RPMI8226 (cell line): ENCODE results near the gene KLHL22.

ENCODE experiments used
- DNase-seq: peaks from one replicate; pipeline ENCODE4 v3.0.0-alpha.2; 2015

KLHL22 gene

DNA sequence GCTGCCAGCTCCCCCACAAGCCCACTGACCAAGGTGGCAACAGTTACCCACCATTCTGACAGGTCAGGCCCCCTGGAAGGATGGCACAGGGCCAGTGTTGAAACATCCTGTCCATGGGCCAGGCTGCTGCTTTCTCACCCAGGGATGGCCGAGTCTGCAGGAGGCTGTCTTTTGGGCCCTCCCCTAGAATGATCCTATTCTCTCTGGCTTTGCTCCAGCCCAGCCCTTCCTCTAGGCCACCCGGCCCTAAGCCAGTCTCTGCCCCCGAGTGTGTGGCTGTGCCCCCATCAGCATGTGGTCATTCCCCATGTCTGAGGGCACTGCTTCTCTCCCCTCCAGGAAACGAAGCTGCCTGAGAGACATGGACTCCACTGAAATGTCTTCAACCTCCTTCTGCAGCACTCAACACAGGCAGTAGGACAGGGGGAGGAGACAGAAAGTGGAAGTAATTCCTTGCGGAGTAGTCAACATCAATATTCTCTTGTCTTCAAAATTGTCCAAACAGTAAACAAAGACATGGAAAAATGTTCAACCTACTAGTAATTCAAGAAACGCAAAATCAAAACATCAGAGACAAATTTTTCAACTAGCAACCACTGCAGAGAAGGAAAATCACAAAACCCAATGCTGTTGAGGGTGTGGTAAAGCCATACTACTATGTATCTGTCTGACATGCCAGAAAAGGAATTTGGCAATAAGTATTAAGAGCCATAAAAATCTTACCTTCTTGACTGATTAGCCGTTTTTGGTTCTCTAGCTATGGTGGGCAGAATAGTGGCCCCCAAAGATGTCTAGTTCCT is 52.9 kb downstream of the KLHL22 start:
- DNase-seq, result no peak

DNA sequence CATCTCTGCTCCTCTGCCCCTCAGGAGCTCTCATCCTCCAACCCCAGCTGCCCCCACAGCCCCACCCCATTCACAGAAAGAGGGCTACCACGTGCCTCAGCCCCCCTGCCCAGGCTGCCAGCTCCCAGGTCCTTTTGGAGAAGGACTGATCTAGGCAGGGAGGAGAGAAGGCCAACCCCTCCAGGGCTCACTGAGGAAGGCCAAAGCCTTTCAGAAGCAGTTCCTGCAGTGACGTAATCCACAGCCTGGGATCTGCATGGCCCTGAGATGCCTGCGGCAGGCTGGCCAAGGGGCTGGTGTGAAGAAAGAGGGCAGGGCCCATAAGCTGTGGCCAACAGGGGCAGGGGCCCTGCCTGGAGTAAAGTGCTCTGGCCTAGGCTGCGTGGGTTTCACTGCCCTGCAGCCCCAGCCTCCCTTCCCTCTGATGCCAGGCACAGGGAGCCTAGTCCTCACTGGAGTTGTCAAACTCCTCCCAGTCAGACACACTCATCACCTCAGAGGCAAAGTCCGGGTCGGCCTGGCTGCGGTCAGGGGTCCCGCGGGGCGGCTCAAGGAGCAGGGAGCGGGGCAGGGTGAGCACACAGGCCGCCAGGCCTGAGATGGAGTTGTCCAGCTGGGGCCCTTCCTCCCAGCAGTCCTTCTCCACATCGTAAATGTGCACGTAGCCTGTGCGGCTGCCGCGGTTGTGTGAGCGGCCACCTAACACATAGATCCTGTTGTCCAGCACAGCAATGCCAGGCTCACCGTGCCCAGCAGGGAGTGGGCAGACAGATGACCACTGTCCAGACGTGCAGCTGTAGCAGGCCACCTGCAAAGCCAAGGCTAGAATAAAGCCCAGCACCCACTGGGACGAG is 53.7 kb downstream of the KLHL22 start:
- no peak for DNase-seq

DNA sequence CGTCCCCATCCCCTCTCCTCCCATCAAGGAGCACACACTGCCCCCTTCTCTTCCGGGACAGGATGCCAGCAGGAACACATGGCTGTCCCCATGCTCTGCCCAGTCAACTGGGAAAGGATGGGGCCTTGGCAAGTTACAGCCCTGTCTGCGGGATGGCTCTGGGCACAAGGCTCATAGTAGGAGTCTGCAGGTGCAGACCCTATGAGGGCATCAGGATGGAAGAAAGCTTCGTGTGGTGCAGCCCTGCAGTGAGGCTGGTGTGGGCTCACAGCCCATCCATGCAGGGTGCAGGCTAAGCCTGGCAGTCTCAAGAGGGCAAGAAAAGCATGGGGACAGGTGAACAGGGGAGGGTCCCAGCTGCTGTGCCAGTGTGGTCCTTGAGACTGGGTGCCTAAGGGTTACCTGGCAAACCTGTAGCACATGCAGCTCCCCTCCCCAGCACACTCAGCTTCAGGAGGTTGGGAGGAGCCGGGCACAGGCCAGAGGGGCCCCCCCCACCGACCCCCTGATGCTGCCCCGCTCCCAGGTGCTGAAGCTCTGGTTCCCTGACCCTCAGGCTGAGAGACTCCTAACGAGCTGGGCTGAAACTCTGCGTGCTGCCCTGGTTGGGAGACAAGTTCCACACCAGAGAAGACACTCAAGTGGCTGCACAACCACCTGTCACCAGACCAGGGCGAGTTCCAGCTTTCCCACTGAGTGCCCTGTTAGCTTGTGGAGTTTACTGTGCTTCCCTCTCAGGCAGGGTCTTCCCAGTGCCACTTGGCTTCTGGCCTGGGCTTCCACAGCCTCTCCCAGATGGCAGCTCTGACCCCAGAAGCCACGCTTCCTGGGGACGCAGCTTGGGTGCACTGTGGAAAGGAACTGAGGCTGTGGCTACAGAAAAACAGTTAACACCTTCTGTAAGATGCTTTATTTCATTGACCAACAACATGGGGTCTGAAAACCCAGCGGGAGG is 54.7 kb downstream of the KLHL22 start:
- DNase-seq, result no peak

DNA sequence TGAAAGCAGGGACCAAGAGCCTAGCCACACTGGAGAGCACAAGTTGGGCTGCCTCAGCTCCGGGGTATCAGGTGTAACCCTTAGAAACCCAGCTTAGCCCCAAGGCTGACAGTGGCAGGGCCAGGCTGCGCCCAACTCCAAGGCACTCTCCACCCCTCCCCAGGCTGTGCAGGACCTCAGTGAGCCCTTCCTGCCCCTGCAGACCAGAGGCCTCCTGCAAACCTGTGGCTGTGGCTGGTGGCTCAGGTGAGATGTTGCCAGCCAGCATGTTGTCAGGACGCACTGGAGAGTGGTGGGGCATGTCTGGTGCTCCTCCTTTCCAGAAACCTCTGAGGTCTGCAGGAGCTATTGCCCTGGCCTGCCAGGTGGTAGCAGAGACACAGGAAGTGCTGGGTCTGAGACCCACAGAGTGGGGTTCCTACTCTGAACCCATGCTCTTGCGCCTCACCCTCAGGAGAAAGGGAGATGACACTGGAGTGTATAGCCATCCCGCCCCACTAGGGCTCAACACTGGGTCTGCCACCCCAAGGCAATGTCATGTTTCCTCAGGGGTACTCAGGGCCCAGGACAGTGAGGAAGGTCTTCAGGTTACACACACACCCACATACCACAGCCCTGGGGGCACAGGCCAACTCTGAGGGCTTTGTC is 55.5 kb downstream of the KLHL22 start:
- no peak for DNase-seq

DNA sequence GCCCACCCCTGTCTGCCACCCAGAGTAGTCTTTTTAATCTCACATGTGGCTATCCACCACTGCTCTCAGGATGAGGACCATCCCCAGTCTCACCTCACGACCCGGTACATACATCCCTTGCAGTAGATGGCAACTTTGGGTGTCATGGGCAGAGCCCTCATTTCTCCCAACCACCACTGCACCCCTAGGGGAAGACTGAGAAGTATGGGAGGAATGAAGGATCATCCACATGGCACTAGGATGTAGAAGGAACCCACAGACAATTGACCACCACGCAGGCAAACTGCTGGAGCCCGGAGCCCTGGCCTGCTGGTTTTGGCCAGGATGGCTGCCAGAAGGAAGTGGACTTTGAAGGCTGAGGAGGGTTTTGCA is 56.1 kb downstream of the KLHL22 start:
- DNase-seq, result no peak

DNA sequence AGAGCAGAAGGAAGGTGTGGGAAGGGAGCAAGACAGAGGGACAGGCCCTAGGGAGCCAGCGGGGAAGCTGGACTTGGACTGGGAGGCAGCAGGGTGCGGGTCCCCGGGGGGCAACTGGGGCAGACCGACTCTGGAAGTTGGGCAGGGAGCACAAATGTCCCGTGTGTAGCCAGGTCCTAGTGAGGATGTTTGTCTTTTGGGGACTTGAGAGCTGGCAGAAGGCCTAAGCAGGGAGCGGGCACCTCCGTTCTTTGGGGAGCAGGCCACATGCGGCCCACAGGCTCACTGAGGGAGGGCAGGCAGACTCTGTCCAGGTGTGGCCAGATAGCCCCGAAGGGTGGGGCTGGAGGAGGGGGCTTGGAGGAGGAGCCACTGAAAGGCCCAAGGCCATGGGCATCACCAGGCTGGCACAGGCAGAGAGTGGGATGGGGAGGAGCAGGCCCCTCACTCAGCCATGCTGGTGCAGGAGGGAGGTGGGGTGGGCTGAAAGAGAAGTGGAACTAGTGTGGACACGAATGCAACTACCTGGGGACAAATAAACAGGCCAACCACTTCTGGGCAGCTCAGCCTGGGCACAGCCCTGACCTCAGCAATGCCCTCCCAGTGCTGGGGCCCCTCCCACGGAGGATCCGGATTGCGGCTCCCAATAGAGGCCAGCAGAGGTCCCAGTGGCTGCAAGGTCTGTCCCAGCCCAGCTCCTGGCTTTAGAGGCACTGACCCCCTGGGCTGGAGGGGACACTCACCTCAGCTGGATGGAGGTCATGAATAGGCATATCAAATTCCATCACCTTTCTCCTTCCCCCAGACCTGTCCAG is 56.7 kb downstream of the KLHL22 start:
- DNase-seq, result no peak

DNA sequence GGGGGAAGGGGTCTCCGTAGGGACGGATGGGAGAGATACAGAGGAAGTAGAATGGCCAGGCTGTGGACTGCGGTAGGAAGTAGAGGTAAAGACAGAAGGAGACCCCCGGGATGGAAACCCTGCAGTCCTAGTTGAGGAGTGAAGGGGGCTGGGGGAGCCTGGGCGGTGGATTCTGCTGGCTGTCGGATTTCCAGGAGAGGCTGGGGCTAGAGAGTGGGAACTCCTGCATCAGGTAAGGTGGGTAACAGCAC is 57.2 kb downstream of the KLHL22 start:
- DNase-seq, result no peak

DNA sequence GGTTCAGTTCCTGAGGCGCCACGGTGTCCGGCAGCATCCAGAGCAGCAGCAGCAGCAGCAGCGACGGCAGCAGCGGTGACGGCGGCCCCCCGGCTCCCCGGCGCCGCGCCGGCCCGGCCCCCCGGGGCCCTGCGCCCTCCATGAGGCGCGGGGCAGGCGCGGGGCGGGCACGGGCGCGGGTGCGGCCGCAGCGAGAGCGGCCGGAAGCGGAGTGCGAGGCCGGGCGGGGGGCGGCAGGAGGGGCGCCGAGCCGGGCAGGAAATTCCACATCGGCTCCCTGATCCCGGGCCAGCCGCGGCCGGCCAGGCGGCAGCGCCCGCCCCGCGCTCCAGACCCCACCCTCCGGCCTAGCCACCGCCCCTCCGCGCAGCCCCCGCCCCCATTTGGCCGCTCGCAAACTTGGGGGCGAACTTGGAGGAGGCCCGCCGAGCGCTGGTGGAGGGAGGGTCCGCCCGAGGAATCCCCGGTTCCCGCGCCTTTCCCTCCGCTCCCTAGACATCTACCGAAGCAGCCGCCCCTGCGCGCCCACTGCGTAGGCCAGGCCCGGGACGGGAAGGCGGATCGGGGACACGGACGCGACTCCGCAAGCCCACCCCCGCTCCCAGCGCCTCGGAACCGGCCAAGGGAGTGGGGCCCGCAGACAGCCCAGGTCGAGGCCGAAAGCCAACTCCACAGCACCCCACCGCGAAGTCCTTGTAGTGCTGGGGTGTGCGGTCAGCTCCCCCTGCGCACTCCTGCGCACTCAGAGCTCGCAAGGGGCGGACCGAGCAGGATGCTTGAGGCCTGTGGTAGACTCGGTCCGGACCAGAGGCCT is 57.8 kb downstream of the KLHL22 start, which contains the start of gene SCARF2:
TSS of gene SCARF2 (minus strand) at position 213 of the 814 bp plus-strand sequence. CDS start at position 142, 71 bp downstream.
- no peak for DNase-seq

DNA sequence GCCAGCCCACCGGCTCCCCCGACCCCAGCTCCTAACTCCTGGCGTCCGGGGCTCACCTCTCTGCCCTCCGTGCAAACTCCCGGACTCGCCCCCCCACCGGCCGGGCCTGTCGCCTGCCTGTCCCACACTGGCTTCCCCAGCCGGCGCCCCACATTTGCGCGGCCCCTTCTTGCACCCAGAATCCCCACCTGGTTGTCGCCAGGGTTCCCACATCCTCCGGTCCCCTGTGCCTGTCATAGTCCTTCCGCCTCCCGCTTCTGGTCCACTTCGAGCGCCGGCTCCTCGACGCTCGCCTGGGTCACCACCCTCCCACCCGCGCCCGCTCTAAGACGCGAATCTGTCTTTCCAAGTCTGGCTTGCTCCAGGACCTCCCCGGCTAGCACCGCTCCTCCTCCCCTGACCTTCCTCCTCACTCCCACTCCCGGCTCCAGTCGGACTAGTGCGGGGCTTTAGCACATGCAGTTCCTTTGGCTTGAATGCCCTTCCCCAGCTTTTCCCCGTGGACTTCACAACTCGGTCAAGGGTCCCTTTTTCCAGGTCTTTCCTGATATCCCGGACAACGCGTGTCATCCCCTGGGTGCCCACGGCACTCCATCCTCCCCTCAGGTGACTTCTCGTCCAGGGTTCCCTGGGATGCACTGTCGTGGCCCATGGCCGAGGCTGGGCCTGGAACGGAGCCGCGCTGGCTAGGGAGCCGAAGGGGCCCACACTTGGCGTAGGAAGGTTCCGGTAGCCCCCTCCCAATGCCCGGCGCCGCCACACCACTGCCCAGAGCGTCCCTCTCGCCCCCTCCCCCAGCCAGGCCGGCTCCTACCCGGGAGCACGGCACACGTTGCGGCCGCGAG is 58.6 kb downstream of the KLHL22 start:
- DNase-seq, result no peak

DNA sequence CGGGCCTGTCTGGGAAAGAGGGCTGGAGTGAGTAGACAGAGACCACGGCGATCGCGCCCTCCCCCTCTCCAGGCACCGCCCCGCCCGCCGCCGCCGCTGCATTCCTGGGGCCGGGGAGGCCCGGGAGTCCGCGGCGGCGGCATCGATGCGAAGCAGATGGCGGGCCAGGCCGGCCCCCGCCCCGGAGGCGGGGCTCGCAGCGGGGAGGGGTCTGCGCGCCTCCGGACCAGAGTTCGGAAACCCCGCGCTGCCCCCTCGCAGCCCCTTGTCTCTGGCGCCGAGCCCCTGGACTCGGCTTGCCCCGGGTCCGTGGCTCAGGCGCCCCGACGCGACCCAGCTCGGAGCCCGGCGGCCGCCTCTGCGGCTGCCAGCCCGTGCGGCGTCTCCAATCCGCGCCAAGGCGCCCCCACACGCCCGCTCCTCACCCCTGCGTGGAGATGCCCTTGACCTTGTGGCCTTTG is 59.3 kb downstream of the KLHL22 start:
- no peak for DNase-seq

DNA sequence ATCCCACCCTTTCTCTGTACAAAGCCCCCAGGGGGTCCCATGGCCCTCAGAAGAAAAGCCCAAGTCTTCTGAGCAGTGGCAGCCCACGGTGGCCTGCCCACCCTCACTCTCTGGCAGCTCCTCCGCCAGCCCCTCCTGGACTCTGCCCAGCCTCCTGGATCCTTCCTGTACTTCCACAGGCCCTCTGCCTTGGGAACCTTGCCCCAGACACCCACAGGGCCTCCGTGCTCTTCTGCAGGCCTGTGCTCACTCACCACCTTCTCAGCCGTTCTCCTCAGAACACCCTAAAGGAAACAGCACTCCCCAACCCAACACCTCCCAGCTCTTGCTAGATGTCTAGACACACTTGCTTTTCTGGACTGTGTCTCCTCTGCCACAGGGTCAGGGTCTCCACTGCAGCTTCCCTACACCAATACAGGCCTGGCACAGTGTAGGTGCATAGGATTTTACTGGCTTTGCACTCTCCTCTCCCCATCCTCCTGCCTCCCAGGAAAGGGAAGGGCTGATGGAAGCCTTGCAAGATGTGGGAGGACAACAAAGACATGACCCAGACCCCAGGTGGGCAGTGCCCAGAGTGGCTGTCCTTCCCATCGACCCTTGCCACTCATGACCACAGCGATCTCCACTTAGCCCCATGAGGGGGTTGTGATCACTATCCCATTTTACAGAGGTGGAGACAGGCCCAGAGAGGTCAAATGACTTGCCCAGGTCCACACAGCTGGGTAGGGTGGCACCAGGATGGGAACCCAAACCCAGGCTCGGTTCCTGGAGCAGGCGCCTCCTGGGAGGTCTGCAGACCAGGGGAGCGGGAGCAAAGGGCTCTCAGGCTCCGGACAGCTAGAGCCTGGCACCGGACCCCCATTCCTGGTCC is 59.9 kb downstream of the KLHL22 start:
- no peak for DNase-seq

DNA sequence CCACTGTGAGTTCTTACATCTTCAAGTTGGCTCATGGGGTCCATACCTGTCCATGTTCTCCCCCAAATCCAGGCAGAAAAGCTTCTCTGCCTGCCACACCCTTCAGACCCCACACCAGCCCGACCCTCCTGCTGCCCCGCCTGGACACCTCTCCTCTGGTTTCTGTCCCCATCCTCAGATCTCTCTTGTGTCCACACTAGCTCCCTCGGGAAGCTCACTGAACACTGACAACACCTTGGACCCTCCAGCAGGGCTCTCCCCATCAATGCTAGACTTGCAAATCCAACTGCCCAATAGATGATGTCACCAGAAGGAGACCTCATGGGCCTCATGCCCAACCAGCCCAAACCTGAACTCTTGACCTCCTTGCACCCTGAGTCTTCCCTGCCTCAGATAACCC is 60.8 kb downstream of the KLHL22 start:
- no peak for DNase-seq

DNA sequence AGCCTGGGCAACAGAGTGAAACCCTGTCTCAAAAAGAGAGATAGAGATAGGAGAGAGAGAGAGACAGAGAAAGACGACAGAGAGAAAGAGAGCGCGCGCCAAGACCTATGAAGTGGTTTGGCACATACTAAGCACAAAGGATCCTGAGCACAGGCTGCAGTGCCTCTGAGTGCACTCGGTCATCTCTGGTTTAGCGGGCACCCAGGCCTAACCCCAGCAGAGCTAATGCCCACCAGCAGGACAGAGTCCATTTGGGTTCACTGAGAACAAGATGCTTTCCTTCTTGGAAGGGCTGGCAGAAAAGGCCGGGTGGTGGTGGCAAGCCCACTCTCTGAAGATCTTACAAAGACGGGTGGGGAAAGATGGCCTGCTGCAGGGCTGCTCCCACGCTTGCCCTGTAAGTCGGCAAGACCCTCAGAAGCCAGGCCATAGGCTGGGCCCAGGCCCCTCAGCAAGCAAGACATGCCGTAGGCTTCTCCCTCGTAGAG is 61.3 kb downstream of the KLHL22 start:
- no peak for DNase-seq

DNA sequence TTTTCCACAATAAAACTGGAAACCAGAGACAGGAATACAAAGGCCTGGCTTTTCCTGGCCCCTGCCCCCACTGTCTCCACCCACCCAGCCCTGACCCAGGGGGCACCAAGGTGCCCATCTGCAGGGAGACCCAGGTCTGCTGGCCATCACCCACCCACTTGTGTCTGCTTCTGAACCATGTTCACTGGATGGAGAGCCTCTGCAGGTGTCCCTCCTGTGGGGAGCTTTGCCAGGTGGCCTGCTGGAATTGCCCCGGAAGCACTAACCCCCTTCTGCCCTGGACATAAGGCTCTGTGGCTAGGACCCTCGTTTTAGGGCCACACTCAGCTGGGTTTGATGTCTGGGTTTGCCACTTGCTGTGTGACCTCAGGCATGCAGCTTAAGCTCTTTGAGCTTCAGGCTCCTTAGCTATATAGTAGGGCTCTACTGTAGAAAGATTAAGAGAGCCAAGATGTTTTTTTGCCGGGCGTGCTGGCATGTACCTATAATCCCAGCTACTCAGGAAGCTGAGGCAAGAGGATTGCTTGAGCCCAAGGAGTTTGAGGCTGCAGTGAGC is 61.8 kb downstream of the KLHL22 start:
- no peak for DNase-seq

DNA sequence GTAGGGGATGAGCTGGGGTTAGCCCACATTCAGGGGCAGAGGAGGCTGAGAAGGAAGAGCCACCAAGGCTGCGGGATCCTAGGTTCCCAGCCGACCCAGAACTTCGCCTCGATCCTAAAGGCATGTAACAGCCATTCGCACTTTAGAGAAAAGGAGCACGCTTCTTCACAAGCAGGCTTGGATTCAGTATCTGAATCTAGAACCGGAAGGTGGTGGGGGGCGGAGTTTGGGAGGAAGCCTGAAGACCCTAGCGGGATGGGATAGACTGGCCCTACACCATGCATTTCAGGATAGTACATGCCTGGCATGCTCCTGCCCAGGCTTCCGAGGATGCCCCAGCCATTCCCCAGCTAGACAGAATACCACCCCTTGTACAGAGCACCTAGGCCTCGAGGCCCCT is 62.4 kb downstream of the KLHL22 start:
- DNase-seq, result no peak

DNA sequence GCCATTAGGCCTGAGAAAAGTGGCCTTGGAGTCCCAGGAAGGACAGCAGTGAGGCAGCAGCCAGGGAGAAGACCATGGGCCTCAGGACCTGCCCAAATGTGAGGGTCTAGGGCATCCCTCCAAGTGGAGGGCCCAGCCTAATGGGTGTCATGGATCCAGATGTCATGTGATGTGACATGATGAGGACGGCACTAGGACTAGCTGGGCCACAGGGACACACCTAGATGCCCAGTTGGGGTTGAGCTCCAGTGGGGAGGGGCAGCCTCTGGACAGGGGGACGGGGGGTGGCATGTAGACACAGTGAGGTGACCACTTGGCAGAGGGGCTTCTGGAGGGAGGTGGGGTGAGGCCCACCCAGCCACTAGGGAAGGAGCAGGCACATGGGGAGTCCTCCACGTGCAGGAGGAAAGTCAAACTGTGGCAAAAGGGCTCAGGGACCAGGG is 63.3 kb downstream of the KLHL22 start:
- no peak for DNase-seq

DNA sequence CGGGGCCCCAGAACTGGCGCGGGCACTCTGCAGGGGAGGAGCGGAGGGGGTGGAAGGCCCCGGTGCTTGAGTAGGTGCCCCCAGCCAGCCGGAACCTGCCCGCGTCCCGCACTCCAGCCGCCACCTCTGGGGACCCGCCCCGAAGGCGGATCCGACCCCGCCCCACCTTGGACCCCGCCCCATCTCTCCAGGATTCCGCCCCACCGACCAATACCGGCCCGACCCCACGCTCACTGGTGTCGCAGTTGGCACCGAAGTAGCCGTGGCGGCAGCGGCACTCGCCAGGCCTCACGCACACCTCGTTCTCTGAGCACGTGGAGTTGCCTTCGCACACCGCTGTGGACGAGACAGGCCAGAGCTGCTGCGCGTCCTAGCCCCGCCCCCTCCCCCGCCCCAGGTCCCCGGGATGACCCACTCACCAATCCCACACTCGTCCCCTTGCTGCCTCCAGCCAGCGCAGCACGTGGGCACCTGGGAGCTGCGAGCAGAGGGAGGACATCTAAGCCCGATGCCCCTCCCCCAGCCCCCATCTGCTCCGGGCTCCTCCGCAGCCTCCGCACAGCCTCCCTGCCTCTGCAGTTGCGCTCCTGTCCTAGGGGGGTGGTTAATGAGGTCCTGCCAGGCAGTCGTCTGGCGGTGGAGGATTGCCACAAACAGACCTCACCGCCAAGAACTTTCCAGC is 63.9 kb downstream of the KLHL22 start:
- no peak for DNase-seq
